GM18519 (cell line): ENCODE measurements around the gene CCDC34.
"Not testable (repeated sequence)": the region's sequence is repeated elsewhere in the genome, so short reads cannot be mapped to it uniquely, and the experiment has no call there.

ENCODE experiments used
- ATAC-seq: cut with Tn5 transposase; IDR thresholded peaks from one replicate; pipeline ENCODE4 v1.9.1; 2021; ENCODE audit warnings: mild to moderate bottlenecking, moderate library complexity; ENCODE audit not compliant: unreplicated experiment, low FRiP score

The CCDC34 gene

GRCh38 chr11:27329867-27330632 is 33.0 kb downstream of the CCDC34 start:
- no peak for ATAC-seq

- no peak for ATAC-seq
These were observed 34.4 kb downstream of the CCDC34 start for GRCh38 chr11:27328614-27329013.

- not testable (repeated sequence) for ATAC-seq
These were observed 36.0 kb downstream of the CCDC34 start for GRCh38 chr11:27327064-27327463.

- not testable (repeated sequence) for ATAC-seq
These were observed 40.8 kb downstream of the CCDC34 start for GRCh38 chr11:27322196-27322595.

- not testable (repeated sequence) for ATAC-seq
These were observed 41.7 kb downstream of the CCDC34 start for GRCh38 chr11:27321340-27321739.

GRCh38 chr11:27319072-27319471 is 43.9 kb downstream of the CCDC34 start:
- peak; percentile 100 for ATAC-seq

GRCh38 chr11:27317751-27318150 is 45.3 kb downstream of the CCDC34 start:
- ATAC-seq, result no peak

GRCh38 chr11:27315836-27316235 is 47.2 kb downstream of the CCDC34 start:
- no peak for ATAC-seq

- no peak for ATAC-seq
These were observed 49.7 kb downstream of the CCDC34 start for GRCh38 chr11:27313157-27313821.

GRCh38 chr11:27312110-27312509 is 50.9 kb downstream of the CCDC34 start:
- no peak for ATAC-seq

- no peak for ATAC-seq
These were observed 52.3 kb downstream of the CCDC34 start for GRCh38 chr11:27310707-27311106.

- no peak for ATAC-seq
These were observed 52.8 kb downstream of the CCDC34 start for GRCh38 chr11:27310182-27310581.

- no peak for ATAC-seq
These were observed 54.0 kb downstream of the CCDC34 start for GRCh38 chr11:27309046-27309445.

- ATAC-seq, result no peak
These were observed 55.8 kb downstream of the CCDC34 start for GRCh38 chr11:27307232-27307631.

GRCh38 chr11:27305751-27306150 is 57.3 kb downstream of the CCDC34 start:
- no peak for ATAC-seq

- ATAC-seq, result no peak
These were observed 58.5 kb downstream of the CCDC34 start for GRCh38 chr11:27304514-27304913.

GRCh38 chr11:27303903-27304302 is 59.1 kb downstream of the CCDC34 start:
- ATAC-seq, result no peak

- ATAC-seq, result no peak
These were observed 62.0 kb downstream of the CCDC34 start for GRCh38 chr11:27300974-27301373.

GRCh38 chr11:27297616-27298015 is 65.4 kb downstream of the CCDC34 start:
- no peak for ATAC-seq

- peak; percentile 90 for ATAC-seq
These were observed 66.5 kb downstream of the CCDC34 start for GRCh38 chr11:27296497-27296896.

- no peak for ATAC-seq
These were observed 67.1 kb downstream of the CCDC34 start for GRCh38 chr11:27295928-27296327.

- no peak for ATAC-seq
These were observed 68.4 kb downstream of the CCDC34 start for GRCh38 chr11:27294654-27295053.
